Neuron (in vitro differentiated cells): ENCODE data around the gene CDH24.

Experiments
- H2AFZ ChIP-seq: one replicate; pipeline ENCODE4 v1.6.1; 2013; ENCODE audit warnings: low read depth, mild to moderate bottlenecking, inconsistent platforms, low read length, moderate library complexity
- H3K27me3 ChIP-seq: one replicate; pipeline ENCODE4 v1.6.1; 2013; ENCODE audit warnings: low read length; ENCODE audit not compliant: insufficient read depth
- H3K36me3 ChIP-seq: one replicate; pipeline ENCODE4 v1.6.1; 2013; ENCODE audit warnings: low read length; ENCODE audit not compliant: insufficient read depth
- H3K4me1 ChIP-seq: one replicate; pipeline ENCODE4 v1.6.1; 2013; ENCODE audit warnings: low read length; ENCODE audit not compliant: insufficient read depth
- H3K4me3 ChIP-seq: 2 replicates; pipeline ENCODE4 v1.5.1; 2013; ENCODE audit warnings: mild to moderate bottlenecking, low read length, moderate library complexity
- H3K9me3 ChIP-seq: one replicate; pipeline ENCODE4 v1.6.1; 2013; ENCODE audit warnings: low read length

Gene CDH24

DNA sequence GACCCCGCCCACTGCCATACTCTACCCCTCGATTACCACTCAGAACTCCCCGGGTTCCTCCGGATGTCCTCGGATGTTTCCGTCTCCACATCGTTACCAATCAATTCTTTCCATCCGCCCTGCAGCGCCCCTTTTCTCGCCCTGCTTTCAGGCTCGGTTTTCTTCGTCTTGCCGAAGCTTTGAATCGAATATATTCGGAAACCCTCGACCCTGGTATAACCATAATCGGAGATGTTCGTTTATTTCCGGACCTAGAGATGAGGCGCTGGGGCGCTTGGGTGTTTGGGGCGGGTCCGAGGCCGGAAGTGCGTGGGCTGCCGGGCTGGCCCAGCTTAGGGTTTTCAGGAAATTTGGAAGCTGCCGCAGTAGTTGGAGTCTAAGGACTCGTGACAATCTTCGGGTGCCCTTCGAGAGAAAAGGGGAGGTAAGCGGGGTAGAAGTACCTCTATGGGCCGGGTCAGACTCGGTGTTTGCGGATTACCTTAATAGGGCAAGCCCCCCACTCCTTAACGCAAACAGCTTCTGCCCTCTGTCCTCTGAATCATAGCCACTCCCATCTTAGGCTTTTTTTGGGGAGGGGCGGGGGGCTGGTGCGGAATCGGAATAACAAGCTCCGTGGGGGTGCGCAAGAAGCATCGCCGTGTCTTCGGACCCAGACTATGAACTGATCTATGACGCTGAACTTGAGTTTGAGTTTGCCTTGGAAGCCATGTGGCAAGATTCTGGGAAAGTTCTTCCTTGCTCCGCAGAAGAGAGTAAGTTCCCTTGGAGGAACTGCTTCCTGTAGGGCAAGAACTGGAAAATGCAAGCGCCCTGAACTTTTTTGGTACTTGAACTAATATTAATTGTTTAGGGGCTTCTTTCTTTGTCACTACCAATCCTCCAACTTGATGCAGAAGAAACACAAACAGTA, 38.1 kb upstream of the CDH24 start, which contains the start of gene C14orf119:
C14orf119 (plus strand) TSS at position 310 of the 913 bp plus-strand sequence. CDS start 2,154 bp downstream, outside the sequence.
- H3K4me1 ChIP-seq = peaks cover 21% of the 10 kb centered on the region
- H3K27me3 ChIP-seq = no peaks in the 10 kb centered on the region
- H3K36me3 ChIP-seq = peaks cover 46% of the 10 kb centered on the region
- peak within 1 kb of the TSS; percentile 75 for H2AFZ ChIP-seq
- peak within 1 kb of the TSS; percentile 85 for H3K4me3 ChIP-seq
- no peaks in the 10 kb centered on the region for H3K9me3 ChIP-seq

DNA sequence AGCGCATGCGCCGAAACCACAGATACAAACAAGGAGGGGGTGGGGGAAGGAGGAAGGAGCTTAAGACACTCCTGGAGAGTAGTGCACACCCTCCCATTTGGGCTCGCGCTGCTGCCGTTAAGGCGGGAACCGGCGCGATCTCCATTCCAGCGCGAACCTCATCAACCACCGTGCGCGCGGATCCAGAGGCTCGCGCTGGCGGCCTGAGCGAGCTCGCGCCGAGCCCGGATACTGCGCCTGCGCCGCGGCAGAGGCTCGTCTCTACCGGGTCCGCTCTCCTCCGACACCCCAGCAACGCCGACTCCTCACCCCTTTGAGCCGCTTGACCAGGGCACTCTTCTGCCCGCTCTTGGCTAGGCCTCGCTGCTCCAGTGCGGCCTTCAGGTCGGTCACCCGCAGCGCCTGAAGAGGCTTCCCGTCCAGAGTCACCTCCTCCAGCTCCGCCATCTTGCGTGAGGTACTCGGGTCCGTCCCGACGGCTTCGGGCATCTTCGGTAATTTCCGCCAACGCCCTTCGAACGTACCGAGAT, 37.4 kb upstream of the CDH24 start, which contains the start of gene ACIN1:
ACIN1 (minus strand) TSS at position 471 of the 530 bp plus-strand sequence; CDS start at position 447, 24 bp downstream.
- Histone ChIP-seq H2AFZ (peak within 1 kb of the TSS; percentile 75), H3K4me1 (peaks cover 21% of the 10 kb centered on the region), H3K36me3 (peaks cover 53% of the 10 kb centered on the region), H3K9me3 (no peaks in the 10 kb centered on the region), H3K27me3 (no peaks in the 10 kb centered on the region), H3K4me3 (peak within 1 kb of the TSS; percentile 85)

DNA sequence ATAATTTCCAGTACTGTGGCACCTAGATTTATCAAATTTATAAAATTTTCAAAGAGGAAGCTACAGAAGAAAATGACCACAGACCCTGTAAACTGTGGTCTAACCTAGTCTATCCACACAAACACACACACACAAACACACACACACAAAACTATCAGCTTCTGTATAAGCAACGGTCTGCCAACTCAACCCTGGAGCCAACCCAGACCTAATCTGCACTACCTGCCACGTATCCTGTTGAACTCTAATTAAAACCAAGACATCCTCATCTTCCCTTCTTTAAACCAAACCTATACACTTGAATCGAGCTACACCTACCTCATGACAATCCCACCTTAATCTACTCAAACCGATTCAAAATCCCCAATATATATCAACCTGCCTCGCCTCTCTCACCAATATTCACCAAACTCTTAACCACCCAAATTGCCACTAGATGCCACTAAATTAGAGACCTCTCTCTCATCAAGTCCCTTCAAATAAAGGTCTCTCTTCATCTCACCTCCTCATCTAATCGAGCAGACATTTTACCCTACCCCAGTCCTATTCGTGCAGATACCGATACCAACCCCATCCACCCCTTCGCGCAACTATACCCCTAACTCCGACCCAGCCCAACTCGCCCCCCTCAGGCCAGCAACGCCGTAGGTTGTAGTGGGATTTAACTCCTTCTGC, 36.8 kb upstream of the CDH24 start:
- H3K27me3 ChIP-seq = no peaks in the 10 kb centered on the region
- no peaks in the 10 kb centered on the region for H3K9me3 ChIP-seq
- peak overlapping the region; percentile 75 for H2AFZ ChIP-seq
- H3K4me3 ChIP-seq = peak overlapping the region; percentile 85
- H3K36me3 ChIP-seq = peaks cover 58% of the 10 kb centered on the region
- peaks cover 21% of the 10 kb centered on the region for H3K4me1 ChIP-seq

- Histone ChIP-seq H3K9me3 (no peaks in the 10 kb centered on the region), H2AFZ (no peak overlapping the region), H3K36me3 (peaks cover 58% of the 10 kb centered on the region), H3K4me1 (peaks cover 21% of the 10 kb centered on the region), H3K4me3 (peak overlapping the region; percentile 85), H3K27me3 (no peaks in the 10 kb centered on the region)
These were observed 36.2 kb upstream of the CDH24 start for GRCh38 chr14:23093526-23093925.

DNA sequence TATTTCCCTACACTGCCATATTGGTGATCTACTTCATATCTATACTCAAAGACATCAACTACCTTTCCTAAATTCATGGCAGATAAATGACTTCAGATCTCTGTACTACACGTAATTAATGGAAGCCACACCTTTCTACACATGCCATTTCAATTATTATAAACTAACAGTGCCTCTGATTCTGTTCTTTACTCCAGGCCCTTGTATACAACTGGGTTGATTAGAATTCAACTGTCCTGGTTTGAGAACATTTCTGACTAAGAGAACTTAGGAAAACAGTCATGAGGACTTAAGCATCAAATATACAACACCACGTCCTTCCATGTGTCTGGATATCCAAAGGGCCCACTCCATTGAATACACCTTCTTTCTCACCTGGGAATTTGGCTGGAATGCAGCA, 35.8 kb upstream of the CDH24 start:
- Histone ChIP-seq H3K4me1 (peaks cover 21% of the 10 kb centered on the region), H3K4me3 (no peak overlapping the region), H3K9me3 (no peaks in the 10 kb centered on the region), H3K36me3 (peaks cover 58% of the 10 kb centered on the region), H3K27me3 (no peaks in the 10 kb centered on the region), H2AFZ (no peak overlapping the region)

GRCh38 chr14:23091294-23092225, 34.2 kb upstream of the CDH24 start:
- Histone ChIP-seq H3K36me3 (peaks cover 64% of the 10 kb centered on the region), H2AFZ (no peak overlapping the region), H3K27me3 (no peaks in the 10 kb centered on the region), H3K4me1 (peaks cover 17% of the 10 kb centered on the region), H3K9me3 (no peaks in the 10 kb centered on the region), H3K4me3 (no peak overlapping the region)

GRCh38 chr14:23090254-23090636, 32.9 kb upstream of the CDH24 start:
- H3K36me3 ChIP-seq = peaks cover 77% of the 10 kb centered on the region
- H3K4me3 ChIP-seq = no peak overlapping the region
- H3K4me1 ChIP-seq = peaks cover 13% of the 10 kb centered on the region
- H3K9me3 ChIP-seq = no peaks in the 10 kb centered on the region
- no peaks in the 10 kb centered on the region for H3K27me3 ChIP-seq
- no peak overlapping the region for H2AFZ ChIP-seq

DNA sequence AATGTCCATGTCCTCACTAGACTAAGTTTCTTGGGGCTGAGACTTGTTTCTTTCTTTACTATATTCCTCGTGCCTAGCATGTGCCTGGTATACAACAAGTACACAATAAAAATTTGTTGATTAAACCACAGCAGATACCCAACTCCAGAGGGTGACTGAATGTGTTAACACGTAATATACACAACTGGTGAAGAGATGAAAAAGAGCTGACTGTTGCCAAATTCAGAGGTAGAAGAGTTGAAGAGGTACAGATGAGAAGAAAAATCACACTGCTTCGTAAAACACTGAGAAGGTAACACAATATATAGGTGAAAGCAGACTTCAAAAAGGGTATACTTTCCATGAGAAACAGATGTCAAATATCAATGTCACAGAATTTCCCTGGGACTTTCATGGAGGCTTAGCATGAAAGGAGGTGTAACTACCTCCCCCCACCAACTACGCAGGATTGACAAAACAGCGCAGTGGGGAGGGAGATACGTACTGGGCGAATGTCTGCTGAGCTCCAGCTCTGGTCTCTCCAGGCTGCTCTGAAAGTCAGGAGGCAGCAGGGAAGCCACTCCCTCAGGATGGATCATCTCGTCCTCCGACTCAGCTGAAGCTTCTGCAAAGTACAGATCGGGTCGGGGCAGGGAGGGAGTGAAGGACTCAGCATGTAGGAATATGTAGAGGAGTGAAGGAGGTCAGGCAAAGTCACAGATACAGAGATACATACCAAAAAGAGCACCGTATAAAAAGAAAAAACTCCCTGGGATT, 32.4 kb upstream of the CDH24 start:
- no peak overlapping the region for H3K4me3 ChIP-seq
- peaks cover 13% of the 10 kb centered on the region for H3K4me1 ChIP-seq
- H3K27me3 ChIP-seq = no peaks in the 10 kb centered on the region
- no peaks in the 10 kb centered on the region for H3K9me3 ChIP-seq
- H3K36me3 ChIP-seq = peaks cover 83% of the 10 kb centered on the region
- no peak overlapping the region for H2AFZ ChIP-seq

- no peaks in the 10 kb centered on the region for H3K27me3 ChIP-seq
- H3K4me1 ChIP-seq = no peaks in the 10 kb centered on the region
- H2AFZ ChIP-seq = no peak overlapping the region
- peaks cover 86% of the 10 kb centered on the region for H3K36me3 ChIP-seq
- H3K4me3 ChIP-seq = no peak overlapping the region
- H3K9me3 ChIP-seq = no peaks in the 10 kb centered on the region
These were observed 29.2 kb upstream of the CDH24 start for GRCh38 chr14:23086565-23086964.

DNA sequence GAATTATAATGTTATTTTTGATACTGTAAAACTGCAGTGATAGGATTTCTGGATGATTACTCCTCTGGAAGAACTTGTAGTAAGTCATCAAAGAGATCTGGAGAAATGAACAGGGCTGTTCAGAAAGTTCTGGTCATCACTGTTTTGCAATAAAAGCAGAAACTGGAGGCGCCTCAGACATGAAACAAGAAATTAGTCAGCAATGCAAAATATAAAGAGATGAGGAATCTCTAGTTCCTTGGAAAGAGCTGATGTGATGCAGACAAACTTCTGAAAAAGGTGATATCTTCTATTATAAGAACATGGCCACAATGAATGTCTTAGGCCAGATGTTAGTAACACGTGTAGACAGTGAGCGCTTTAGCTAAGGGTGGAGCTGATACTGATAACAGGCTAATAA, 28.1 kb upstream of the CDH24 start:
- Histone ChIP-seq H3K36me3 (peaks cover 88% of the 10 kb centered on the region), H2AFZ (no peak overlapping the region), H3K4me3 (no peak overlapping the region), H3K9me3 (no peaks in the 10 kb centered on the region), H3K4me1 (no peaks in the 10 kb centered on the region), H3K27me3 (no peaks in the 10 kb centered on the region)

GRCh38 chr14:23080474-23080873, 23.2 kb upstream of the CDH24 start:
- H2AFZ ChIP-seq = no peak overlapping the region
- no peaks in the 10 kb centered on the region for H3K4me1 ChIP-seq
- H3K36me3 ChIP-seq = peaks cover 88% of the 10 kb centered on the region

GRCh38 chr14:23079716-23080115, 22.4 kb upstream of the CDH24 start:
- H3K4me1 ChIP-seq = no peaks in the 10 kb centered on the region
- no peak overlapping the region for H3K4me3 ChIP-seq
- no peaks in the 10 kb centered on the region for H3K27me3 ChIP-seq
- peaks cover 87% of the 10 kb centered on the region for H3K36me3 ChIP-seq
- H3K9me3 ChIP-seq = no peaks in the 10 kb centered on the region
- no peak overlapping the region for H2AFZ ChIP-seq

More at GRCh38 chr14:23080474-23080873, 23.2 kb upstream of the CDH24 start:
- Histone ChIP-seq H3K4me3 (no peak overlapping the region), H3K27me3 (no peaks in the 10 kb centered on the region), H3K9me3 (no peaks in the 10 kb centered on the region)
